Measurements from ENCODE around the gene SIN3A.

SIN3A gene

GRCh38 chr15:75371486-75371885, 80.0 kb downstream of the SIN3A start:
- no peak for DNase-seq (ENCODE audit: low read depth)

GRCh38 chr15:75369897-75370581, 81.5 kb downstream of the SIN3A start:
- Histone ChIP-seq H3K27me3 (replicated peaks; ENCODE audit: control insufficient read depth, insufficient read depth, low read length) (no peaks in the 10 kb centered on the region), H3K9me3 (ENCODE audit: control insufficient read depth, low read length) (no peaks in the 10 kb centered on the region), H3K36me3 (ENCODE audit: control insufficient read depth, insufficient read depth, low read length, severe bottlenecking) (peaks cover 55% of the 10 kb centered on the region), H3K4me3 (ENCODE audit: low read length) (peak overlapping the region; percentile 91), H3K4me1 (ENCODE audit: control insufficient read depth, insufficient read depth, low read length) (peaks cover 25% of the 10 kb centered on the region), H3K9ac (ENCODE audit: low read length) (no peak overlapping the region)
- DNase-seq (ENCODE audit: low read depth): no peak

More at GRCh38 chr15:75371486-75371885, 80.0 kb downstream of the SIN3A start:
- Histone ChIP-seq H3K9ac (ENCODE audit: low read length) (no peak overlapping the region), H3K9me3 (ENCODE audit: control insufficient read depth, low read length) (no peaks in the 10 kb centered on the region), H3K4me3 (ENCODE audit: low read length) (no peak overlapping the region), H3K27me3 (replicated peaks; ENCODE audit: control insufficient read depth, insufficient read depth, low read length) (no peaks in the 10 kb centered on the region), H3K36me3 (ENCODE audit: control insufficient read depth, insufficient read depth, low read length, severe bottlenecking) (peaks cover 55% of the 10 kb centered on the region), H3K4me1 (ENCODE audit: control insufficient read depth, insufficient read depth, low read length) (peaks cover 25% of the 10 kb centered on the region)

GRCh38 chr15:75368689-75369239, 82.7 kb downstream of the SIN3A start:
- Histone ChIP-seq H3K4me1 (ENCODE audit: control insufficient read depth, insufficient read depth, low read length) (peaks cover 25% of the 10 kb centered on the region), H3K9me3 (ENCODE audit: control insufficient read depth, low read length) (no peaks in the 10 kb centered on the region), H3K4me3 (ENCODE audit: low read length) (peak overlapping the region; percentile 91), H3K9ac (ENCODE audit: low read length) (peak overlapping the region; percentile 98), H3K36me3 (ENCODE audit: control insufficient read depth, insufficient read depth, low read length, severe bottlenecking) (peaks cover 60% of the 10 kb centered on the region), H3K27me3 (replicated peaks; ENCODE audit: control insufficient read depth, insufficient read depth, low read length) (no peaks in the 10 kb centered on the region)
- peak; percentile 44 for DNase-seq (ENCODE audit: low read depth)

- DNase-seq (ENCODE audit: low read depth): peak; percentile 95
- Histone ChIP-seq H3K4me3 (ENCODE audit: low read length) (peak within 1 kb of the TSS; percentile 91), H3K36me3 (ENCODE audit: control insufficient read depth, insufficient read depth, low read length, severe bottlenecking) (peaks cover 61% of the 10 kb centered on the region), H3K9me3 (ENCODE audit: control insufficient read depth, low read length) (no peaks in the 10 kb centered on the region), H3K9ac (ENCODE audit: low read length) (peak within 1 kb of the TSS; percentile 98), H3K4me1 (ENCODE audit: control insufficient read depth, insufficient read depth, low read length) (peaks cover 25% of the 10 kb centered on the region), H3K27me3 (replicated peaks; ENCODE audit: control insufficient read depth, insufficient read depth, low read length) (no peaks in the 10 kb centered on the region)
These were observed 83.4 kb downstream of the SIN3A start, which contains the start of gene MAN2C1 for GRCh38 chr15:75367913-75368688. MAN2C1 (minus strand) TSS chr15:75368607; CDS start chr15:75368583, 24 bp downstream.

GRCh38 chr15:75367406-75367912, 84.0 kb downstream of the SIN3A start:
- H3K36me3 ChIP-seq (ENCODE audit: control insufficient read depth, insufficient read depth, low read length, severe bottlenecking): peaks cover 61% of the 10 kb centered on the region
- no peaks in the 10 kb centered on the region for H3K9me3 ChIP-seq (ENCODE audit: control insufficient read depth, low read length)
- DNase-seq (ENCODE audit: low read depth): no peak
- peak overlapping the region; percentile 98 for H3K9ac ChIP-seq (ENCODE audit: low read length)
- peak overlapping the region; percentile 91 for H3K4me3 ChIP-seq (ENCODE audit: low read length)
- no peaks in the 10 kb centered on the region for H3K27me3 ChIP-seq (replicated peaks; ENCODE audit: control insufficient read depth, insufficient read depth, low read length)
- peaks cover 25% of the 10 kb centered on the region for H3K4me1 ChIP-seq (ENCODE audit: control insufficient read depth, insufficient read depth, low read length)

GRCh38 chr15:75367006-75367405, 84.5 kb downstream of the SIN3A start:
- H3K4me3 ChIP-seq (ENCODE audit: low read length): no peak overlapping the region
- peaks cover 25% of the 10 kb centered on the region for H3K4me1 ChIP-seq (ENCODE audit: control insufficient read depth, insufficient read depth, low read length)
- no peak for DNase-seq (ENCODE audit: low read depth)
- H3K9me3 ChIP-seq (ENCODE audit: control insufficient read depth, low read length): no peaks in the 10 kb centered on the region
- H3K9ac ChIP-seq (ENCODE audit: low read length): peak overlapping the region; percentile 98
- H3K27me3 ChIP-seq (replicated peaks; ENCODE audit: control insufficient read depth, insufficient read depth, low read length): no peaks in the 10 kb centered on the region
- peaks cover 65% of the 10 kb centered on the region for H3K36me3 ChIP-seq (ENCODE audit: control insufficient read depth, insufficient read depth, low read length, severe bottlenecking)

- DNase-seq (ENCODE audit: low read depth): no peak
- Histone ChIP-seq H3K9ac (ENCODE audit: low read length) (no peak overlapping the region), H3K4me1 (ENCODE audit: control insufficient read depth, insufficient read depth, low read length) (peaks cover 25% of the 10 kb centered on the region)
These were observed 85.3 kb downstream of the SIN3A start for GRCh38 chr15:75366163-75366562.

GRCh38 chr15:75364881-75365280, 86.6 kb downstream of the SIN3A start:
- Histone ChIP-seq H3K9ac (ENCODE audit: low read length) (no peak overlapping the region), H3K4me1 (ENCODE audit: control insufficient read depth, insufficient read depth, low read length) (peaks cover 18% of the 10 kb centered on the region), H3K9me3 (ENCODE audit: control insufficient read depth, low read length) (no peaks in the 10 kb centered on the region), H3K27me3 (replicated peaks; ENCODE audit: control insufficient read depth, insufficient read depth, low read length) (no peaks in the 10 kb centered on the region), H3K4me3 (ENCODE audit: low read length) (no peak overlapping the region), H3K36me3 (ENCODE audit: control insufficient read depth, insufficient read depth, low read length, severe bottlenecking) (peaks cover 67% of the 10 kb centered on the region)
- no peak for DNase-seq (ENCODE audit: low read depth)

More at GRCh38 chr15:75366163-75366562, 85.3 kb downstream of the SIN3A start:
- Histone ChIP-seq H3K27me3 (replicated peaks; ENCODE audit: control insufficient read depth, insufficient read depth, low read length) (no peaks in the 10 kb centered on the region), H3K36me3 (ENCODE audit: control insufficient read depth, insufficient read depth, low read length, severe bottlenecking) (peaks cover 65% of the 10 kb centered on the region), H3K9me3 (ENCODE audit: control insufficient read depth, low read length) (no peaks in the 10 kb centered on the region), H3K4me3 (ENCODE audit: low read length) (no peak overlapping the region)

- Histone ChIP-seq H3K4me1 (ENCODE audit: control insufficient read depth, insufficient read depth, low read length) (peaks cover 7% of the 10 kb centered on the region), H3K36me3 (ENCODE audit: control insufficient read depth, insufficient read depth, low read length, severe bottlenecking) (peaks cover 77% of the 10 kb centered on the region), H3K27me3 (replicated peaks; ENCODE audit: control insufficient read depth, insufficient read depth, low read length) (no peaks in the 10 kb centered on the region), H3K9me3 (ENCODE audit: control insufficient read depth, low read length) (no peaks in the 10 kb centered on the region), H3K4me3 (ENCODE audit: low read length) (no peak overlapping the region), H3K9ac (ENCODE audit: low read length) (no peak overlapping the region)
- DNase-seq (ENCODE audit: low read depth): no peak
These were observed 87.7 kb downstream of the SIN3A start for GRCh38 chr15:75363786-75364185.

GRCh38 chr15:75362642-75363249, 88.7 kb downstream of the SIN3A start:
- Histone ChIP-seq H3K4me1 (ENCODE audit: control insufficient read depth, insufficient read depth, low read length) (peaks cover 5% of the 10 kb centered on the region), H3K36me3 (ENCODE audit: control insufficient read depth, insufficient read depth, low read length, severe bottlenecking) (peaks cover 87% of the 10 kb centered on the region), H3K9ac (ENCODE audit: low read length) (no peak overlapping the region), H3K4me3 (ENCODE audit: low read length) (no peak overlapping the region), H3K9me3 (ENCODE audit: control insufficient read depth, low read length) (no peaks in the 10 kb centered on the region), H3K27me3 (replicated peaks; ENCODE audit: control insufficient read depth, insufficient read depth, low read length) (no peaks in the 10 kb centered on the region)
- DNase-seq (ENCODE audit: low read depth): no peak

Measured in adipocyte (in vitro differentiated cells).